HepG2 (cell line): ENCODE results near the gene PPP2R5C. TPM values are rescaled to one million over a fixed set of nuclear protein-coding genes. Genes with fewer than 3 reads are reported as not detected.

ENCODE experiments used
- ATAC-seq: fragments of 200-7000 bp; cut with Tn5 transposase; 3 replicates; pipeline ENCODE4 v1.9.1; 2020; ENCODE audit warnings: mild to moderate bottlenecking, moderate library complexity
- BruUV-seq: library from RNA; stranded (reverse); fragments of 400-500 nt; replicated peaks from 2 replicates; lab custom pipeline; 2021; lab: Mats Ljungman, UMichigan
- CTCF ChIA-PET: fragments of 300-600 bp; formaldehyde crosslinking; extraction: SDS; loops from one replicate; lab custom pipeline; 2021; ENCODE audit warnings: low total read pairs, inconsistent platforms, low intra/inter-chr PET ratio; lab: Yijun Ruan, JAX
- POLR2A ChIA-PET: fragments of 350-600 bp; sonication (Branson Sonifier 250); formaldehyde crosslinking; loops from one replicate; lab custom pipeline; 2020; ENCODE audit warnings: antibody characterized with exemption, inconsistent platforms; lab: Yijun Ruan, JAX
- DNase-seq: peaks from one replicate; pipeline ENCODE4 v3.0.0-alpha.2; 2015; ENCODE audit warnings: low spot score
- FAIRE-seq: peaks from 3 replicates; lab custom pipeline; 2011; peaks lifted over from hg19 to GRCh38; lab: Jason Lieb, UNC
- H2AFZ ChIP-seq: one replicate; pipeline ENCODE4 v1.6.1; 2011; ENCODE audit warnings: low read length, inconsistent platforms
- H3K27ac ChIP-seq: fragments of 300-600 bp; 3 replicates; pipeline ENCODE4 v1.8.0; 2011; ENCODE audit warnings: mixed run types, mild to moderate bottlenecking, mixed read lengths, low read length, inconsistent platforms; ENCODE audit not compliant: insufficient read depth; ENCODE audit errors: extremely low read length
- H3K27me3 ChIP-seq, 2 experiments: fragments of 200-600 bp in 1 of 2; 2 replicates in 1 of 2; 3 replicates in 1 of 2; pipeline versions ENCODE4 v1.6.0 to v1.8.0; 2011; ENCODE audit warnings: low read length in 2 of 2, mild to moderate bottlenecking in 2 of 2, moderate library complexity in 2 of 2, inconsistent platforms in 1 of 2; ENCODE audit not compliant: insufficient read depth in 2 of 2, control insufficient read depth in 1 of 2
- H3K36me3 ChIP-seq, 2 experiments: fragments of 200-600 bp in 1 of 2; replicated peaks in 1 of 2; 2 replicates in 1 of 2; 3 replicates in 1 of 2; pipeline versions ENCODE4 v1.5.1 to v1.8.0; 2011; ENCODE audit warnings: low read length in 2 of 2, inconsistent platforms in 1 of 2; ENCODE audit not compliant: insufficient read depth in 2 of 2, control insufficient read depth in 1 of 2
- H3K4me1 ChIP-seq: 2 replicates; pipeline ENCODE4 v1.5.1; 2012; ENCODE audit warnings: low read length, inconsistent platforms; ENCODE audit not compliant: insufficient read depth
- H3K4me2 ChIP-seq: 2 replicates; pipeline ENCODE4 v1.6.0; 2011; ENCODE audit warnings: low read depth, low read length, inconsistent platforms
- H3K4me3 ChIP-seq, 3 experiments: fragments of 200-600 bp in 1 of 3; sonication (generic), shearing (Covaris generic) in 1 of 3; replicated peaks in 1 of 3; 2 replicates each; pipeline ENCODE4 v1.5.1; 2011 to 2016; ENCODE audit warnings: low read length in 3 of 3, inconsistent platforms in 2 of 3, low read depth in 2 of 3, mild to moderate bottlenecking in 2 of 3, control low read depth in 1 of 3, mixed read lengths in 1 of 3; ENCODE audit not compliant: insufficient read depth in 1 of 3
- H3K79me2 ChIP-seq: one replicate; pipeline ENCODE4 v1.6.1; 2011; ENCODE audit warnings: low read length, inconsistent platforms; ENCODE audit not compliant: insufficient read depth
- H3K9ac ChIP-seq: 2 replicates; pipeline ENCODE4 v1.6.0; 2011; ENCODE audit warnings: mild to moderate bottlenecking, low read depth, low read length, inconsistent platforms; ENCODE audit not compliant: insufficient read depth
- H3K9me3 ChIP-seq: 2 replicates; pipeline ENCODE4 v1.5.1; 2012; ENCODE audit warnings: mild to moderate bottlenecking, low read length
- H4K20me1 ChIP-seq: 2 replicates; pipeline ENCODE4 v1.6.0; 2011; ENCODE audit warnings: inconsistent platforms, mild to moderate bottlenecking, low read length, moderate library complexity; ENCODE audit not compliant: insufficient read depth
- HNF4G ChIP-seq, 2 experiments: sonication (generic) in 1 of 2; formaldehyde crosslinking in 1 of 2; IDR thresholded peaks; 2 replicates each; pipeline versions ENCODE4 v1.4.0 to v1.6.1; 2011 to 2020; ENCODE audit warnings: borderline replicate concordance in 2 of 2, low read depth in 2 of 2, mild to moderate bottlenecking in 2 of 2, low read length in 1 of 2, missing genetic modification reagents in 1 of 2, moderate library complexity in 1 of 2
- IRX3 ChIP-seq: sonication (generic); formaldehyde crosslinking; IDR thresholded peaks from 2 replicates; pipeline ENCODE4 v1.8.1; 2023; ENCODE audit warnings: mild to moderate bottlenecking, low read depth, missing genetic modification reagents, borderline replicate concordance
- MAFG ChIP-seq: sonication (generic); formaldehyde crosslinking; IDR thresholded peaks from 2 replicates; pipeline ENCODE4 v1.5.1; 2020; ENCODE audit warnings: mild to moderate bottlenecking, missing genetic modification reagents
- SALL1 ChIP-seq: sonication (generic); formaldehyde crosslinking; IDR thresholded peaks from 2 replicates; pipeline ENCODE4 v1.8.0; 2022; ENCODE audit warnings: mild to moderate bottlenecking, missing genetic modification reagents
- U2AF2 ChIP-seq: fragments of 200-400 bp; formaldehyde crosslinking; IDR thresholded peaks from 2 replicates; pipeline ENCODE4 v1.6.1; 2017; ENCODE audit warnings: low read depth, mild to moderate bottlenecking, low read length
- ZBTB7B ChIP-seq: sonication (generic); formaldehyde crosslinking; IDR thresholded peaks from 2 replicates; pipeline ENCODE4 v1.4.0; 2020; ENCODE audit warnings: missing genetic modification reagents
- ZNF24 ChIP-seq: fragments of 450-650 bp; IDR thresholded peaks from 2 replicates; pipeline ENCODE4 v1.6.1; 2017; ENCODE audit warnings: antibody characterized with exemption, mild to moderate bottlenecking
- ZNF292 ChIP-seq: sonication (generic); formaldehyde crosslinking; IDR thresholded peaks from 2 replicates; pipeline ENCODE4 v1.8.1; 2022; ENCODE audit warnings: mild to moderate bottlenecking, low read depth, missing genetic modification reagents, borderline replicate concordance
- ZNF598 ChIP-seq: sonication (generic); formaldehyde crosslinking; IDR thresholded peaks from 2 replicates; pipeline ENCODE4 v1.5.1; 2020; ENCODE audit warnings: mild to moderate bottlenecking, missing genetic modification reagents, borderline replicate concordance
- ZNF737 ChIP-seq: sonication (generic); formaldehyde crosslinking; IDR thresholded peaks from 2 replicates; pipeline ENCODE4 v1.5.0; 2020; ENCODE audit warnings: missing genetic modification reagents, mild to moderate bottlenecking, borderline replicate concordance
- ZNF878 ChIP-seq: sonication (generic); formaldehyde crosslinking; IDR thresholded peaks from 2 replicates; pipeline ENCODE4 v1.8.1; 2023; ENCODE audit warnings: mild to moderate bottlenecking, missing genetic modification reagents, moderate library complexity
- WGBS: methylation state at CpG from one replicate; pipeline ENCODE4 v1.1.6; 2017; ENCODE audit warnings: low lambda C conversion rate; 5-methylcytosine and 5-hydroxymethylcytosine counted together
- in situ Hi-C: cut with HindIII; loops from 2 replicates; pipeline ENCODE4 v1.10.0; 2017; ENCODE audit warnings: low pct_unique_long_range_greater_than_20kb; ENCODE audit not compliant: extremely low pct_ligation_motif_present
- intact Hi-C: fragments of 100-400 bp; cut with micrococcal nuclease; formaldehyde crosslinking; loops from one replicate; pipeline ENCODE4 v1.10.0; 2022; ENCODE audit not compliant: unreplicated experiment
- polyA plus RNA-seq, 8 experiments: library from polyadenylated mRNA; depleted of rRNA in 3 of 8; stranded (reverse) in 7 of 8; unstranded in 1 of 8; fragments of >200 nt; fragmentation: Illumina TruSeq in 4 of 8; extraction: Trizol in 4 of 8; gene quantifications; 2 replicates each; pipeline versions ENCODE4 v1.2.1 to v1.2.3, GENCODE V29; 2011 to 2016; ENCODE audit warnings: low read depth in 4 of 8, missing spikeins in 1 of 8, mixed read lengths in 1 of 8; ENCODE audit not compliant: insufficient read depth in 1 of 8
- total RNA-seq, 5 experiments: library from RNA; depleted of rRNA; stranded (reverse); fragments of >200 nt; fragmentation: Illumina TruSeq; extraction: Trizol; gene quantifications; 2 replicates each; pipeline ENCODE4 v1.2.3, GENCODE V29; 2016; ENCODE audit warnings: low read depth in 1 of 5
- TF ChIP-seq, protein P1 (sequence below): sonication (generic); formaldehyde crosslinking; IDR thresholded peaks from 2 replicates; pipeline ENCODE4 v1.4.0; 2020; ENCODE audit warnings: missing genetic modification reagents; ENCODE audit errors: not compliant biosample characterization
- TF ChIP-seq, protein P2 (sequence below): sonication (generic); formaldehyde crosslinking; IDR thresholded peaks from 2 replicates; pipeline ENCODE4 v1.9.0; 2021; ENCODE audit warnings: missing genetic modification reagents, borderline replicate concordance
- TF ChIP-seq, protein P3 (sequence below): sonication (generic); formaldehyde crosslinking; IDR thresholded peaks from 2 replicates; pipeline ENCODE4 v1.5.1; 2020; ENCODE audit warnings: missing genetic modification reagents, mild to moderate bottlenecking, borderline replicate concordance

The PPP2R5C gene
- total and polyA plus RNA-seq, 2 of the 13 experiments (the other 11 are each of a cell fraction or from before 2014, with no cell fraction given): 74.3 to 78.5 TPM

DNA sequence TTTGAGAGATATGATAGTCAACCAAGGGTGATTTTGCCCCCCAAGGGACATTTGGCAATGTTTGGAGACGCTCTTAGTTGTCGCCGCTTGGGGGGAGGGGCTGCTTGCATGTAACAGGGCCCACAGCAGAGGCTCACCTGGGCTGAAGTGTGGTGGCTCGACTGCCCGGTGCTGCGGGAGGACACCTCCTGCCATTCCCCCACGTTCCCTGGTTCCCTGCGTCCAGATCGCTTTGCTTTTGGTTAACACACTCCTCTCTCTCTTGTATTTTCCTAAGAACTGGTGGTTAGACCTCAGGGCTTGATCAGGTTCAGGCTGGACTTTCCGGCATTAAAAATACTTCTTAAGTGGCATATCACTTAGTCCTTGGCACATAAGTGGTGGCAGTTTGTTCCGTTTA lies 18.9 kb downstream of the PPP2R5C start (continued):
- no peak for TF ChIP-seq IRX3 (CRISPR knock-in tag)
- TF ChIP-seq, protein P1, sequence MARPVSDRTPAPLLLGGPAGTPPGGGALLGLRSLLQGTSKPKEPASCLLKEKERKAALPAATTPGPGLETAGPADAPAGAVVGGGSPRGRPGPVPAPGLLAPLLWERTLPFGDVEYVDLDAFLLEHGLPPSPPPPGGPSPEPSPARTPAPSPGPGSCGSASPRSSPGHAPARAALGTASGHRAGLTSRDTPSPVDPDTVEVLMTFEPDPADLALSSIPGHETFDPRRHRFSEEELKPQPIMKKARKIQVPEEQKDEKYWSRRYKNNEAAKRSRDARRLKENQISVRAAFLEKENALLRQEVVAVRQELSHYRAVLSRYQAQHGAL (CRISPR knock-in tag): no peak
- TF ChIP-seq, all 625 proteins: peak for 0

DNA sequence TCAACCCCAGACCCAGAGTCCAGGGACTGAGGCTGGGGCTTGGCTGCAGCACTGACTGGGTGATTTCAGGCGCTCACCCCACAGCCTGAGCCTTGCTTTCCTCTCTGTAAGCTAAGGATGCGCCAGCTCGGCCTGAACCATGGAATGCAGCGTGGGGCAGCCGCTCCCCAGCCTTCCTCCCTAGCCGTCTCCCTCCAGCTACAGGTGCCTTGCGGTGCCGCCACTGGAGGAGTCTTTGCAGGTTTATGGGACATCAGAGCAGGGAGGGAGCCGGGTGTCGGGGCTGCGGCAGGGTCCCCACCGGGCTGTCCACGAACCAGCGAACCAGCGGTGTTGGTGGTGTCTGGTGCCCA lies 19.4 kb downstream of the PPP2R5C start:
- H2AFZ ChIP-seq: no peak overlapping the region
- H3K27ac ChIP-seq: no peak overlapping the region
- POLR2A ChIA-PET: no interaction called here
- ATAC-seq: peak; percentile 72
- peak overlapping the region; percentile 42 to 67 (median 65); a peak in 4 of 6 replicates for H3K4me3 ChIP-seq
- H3K9ac ChIP-seq: peak overlapping the region; percentile 29; the same call in 1 of the 2 replicates
- 41% methylated on average over 9 of the region's 15 CpGs for WGBS
- CTCF ChIA-PET: no interaction called here
- H3K79me2 ChIP-seq: no peaks in the 10 kb centered on the region
- TF ChIP-seq U2AF2: no peak
- TF ChIP-seq, protein P2, sequence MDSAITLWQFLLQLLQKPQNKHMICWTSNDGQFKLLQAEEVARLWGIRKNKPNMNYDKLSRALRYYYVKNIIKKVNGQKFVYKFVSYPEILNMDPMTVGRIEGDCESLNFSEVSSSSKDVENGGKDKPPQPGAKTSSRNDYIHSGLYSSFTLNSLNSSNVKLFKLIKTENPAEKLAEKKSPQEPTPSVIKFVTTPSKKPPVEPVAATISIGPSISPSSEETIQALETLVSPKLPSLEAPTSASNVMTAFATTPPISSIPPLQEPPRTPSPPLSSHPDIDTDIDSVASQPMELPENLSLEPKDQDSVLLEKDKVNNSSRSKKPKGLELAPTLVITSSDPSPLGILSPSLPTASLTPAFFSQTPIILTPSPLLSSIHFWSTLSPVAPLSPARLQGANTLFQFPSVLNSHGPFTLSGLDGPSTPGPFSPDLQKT (CRISPR knock-in tag): no peak
- TF ChIP-seq ZNF24: no peak
- TF ChIP-seq SALL1: no peak
- no peak for TF ChIP-seq HNF4G (IDR thresholded peaks at IDR 0.05; ENCODE audit: borderline replicate concordance, low read depth, low read length)
- TF ChIP-seq HNF4G (CRISPR knock-in tag; IDR thresholded peaks at IDR 0.05; ENCODE audit: borderline replicate concordance, low read depth): no peak
- no peak for TF ChIP-seq ZNF737
- no peak for TF ChIP-seq ZNF292 (CRISPR knock-in tag)
- TF ChIP-seq, protein P3, sequence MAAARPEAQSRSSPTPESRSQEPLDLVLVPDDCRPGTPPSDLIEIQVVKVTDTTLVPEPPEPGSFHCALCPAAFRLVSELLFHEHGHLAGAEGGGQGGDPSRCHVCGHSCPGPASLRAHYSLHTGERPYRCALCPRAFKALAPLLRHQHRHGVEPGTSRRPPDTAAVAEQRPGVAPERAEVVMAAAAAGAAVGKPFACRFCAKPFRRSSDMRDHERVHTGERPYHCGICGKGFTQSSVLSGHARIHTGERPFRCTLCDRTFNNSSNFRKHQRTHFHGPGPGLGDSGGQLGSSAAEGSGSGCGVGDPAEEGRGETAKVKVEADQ: no peak
- no peak for TF ChIP-seq ZBTB7B (CRISPR knock-in tag)
- no peak for TF ChIP-seq IRX3 (CRISPR knock-in tag)
- no peak for TF ChIP-seq MAFG (CRISPR knock-in tag)
- no peak for TF ChIP-seq ZNF598 (CRISPR knock-in tag)
- TF ChIP-seq ZNF878 (CRISPR knock-in tag): no peak
- H3K36me3 ChIP-seq: no peaks in the 10 kb centered on the region
- in situ Hi-C loops: no loop called here
- peak overlapping the region; percentile 72 for H3K4me2 ChIP-seq
- no peaks in the 10 kb centered on the region for H3K9me3 ChIP-seq
- peaks cover 7% of the 10 kb centered on the region; the same call in 1 of the 2 replicates for H4K20me1 ChIP-seq
- DNase-seq: no peak
- intact Hi-C loops: no loop called here
- no peaks in the 10 kb centered on the region; the same call in 1 of the 2 replicates for H3K4me1 ChIP-seq
- FAIRE-seq: no peak
- BruUV-seq: no TSS peak
- H3K27me3 ChIP-seq: no peaks in the 10 kb centered on the region
